GM19240 (cell line): ENCODE data around the gene SPNS3.

Experiments used
- DNase-seq: peaks from one replicate; pipeline ENCODE4 v3.0.0; 2011; ENCODE audit warnings: low spot score; ENCODE audit not compliant: insufficient read length

SPNS3 gene

DNA sequence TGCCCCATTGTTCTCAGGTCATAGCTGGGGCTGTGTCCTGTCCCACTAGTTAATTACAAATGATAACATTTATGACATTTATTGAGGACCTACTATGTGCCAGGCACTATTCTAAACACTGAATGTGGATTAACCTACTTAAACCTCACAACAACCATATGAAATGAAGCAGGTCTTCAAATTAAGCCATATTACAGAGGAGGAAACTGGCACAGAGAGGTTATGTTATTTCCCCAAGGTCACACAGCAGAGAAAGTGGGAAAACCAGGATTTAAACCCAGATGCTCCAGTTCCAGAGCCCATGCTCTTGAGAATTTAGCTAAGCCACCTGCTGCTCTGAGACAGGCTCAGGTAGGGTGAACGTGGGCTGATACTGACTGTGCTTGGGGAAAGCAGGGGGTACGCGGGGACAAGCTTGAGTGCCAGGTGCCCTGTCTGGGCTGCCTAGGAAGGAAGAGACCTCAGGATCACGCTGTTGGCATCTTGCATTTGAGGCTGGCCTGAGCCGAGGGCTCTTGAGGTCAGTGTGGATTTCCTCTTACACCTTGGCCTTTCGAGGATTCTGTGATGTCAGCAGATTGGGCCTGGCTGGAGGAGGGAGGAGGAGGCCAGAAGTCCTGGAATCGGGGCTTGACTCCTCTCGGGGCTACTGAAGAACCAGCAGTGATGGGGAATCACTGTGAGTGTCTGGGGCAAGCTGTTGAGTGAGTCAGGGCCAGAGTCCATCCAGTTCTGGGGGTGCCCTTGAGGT lies 73.8 kb downstream of the SPNS3 start:
- DNase-seq = no peak

- no peak for DNase-seq
These were observed 74.5 kb downstream of the SPNS3 start for GRCh38 chr17:4508207-4508606.

DNA sequence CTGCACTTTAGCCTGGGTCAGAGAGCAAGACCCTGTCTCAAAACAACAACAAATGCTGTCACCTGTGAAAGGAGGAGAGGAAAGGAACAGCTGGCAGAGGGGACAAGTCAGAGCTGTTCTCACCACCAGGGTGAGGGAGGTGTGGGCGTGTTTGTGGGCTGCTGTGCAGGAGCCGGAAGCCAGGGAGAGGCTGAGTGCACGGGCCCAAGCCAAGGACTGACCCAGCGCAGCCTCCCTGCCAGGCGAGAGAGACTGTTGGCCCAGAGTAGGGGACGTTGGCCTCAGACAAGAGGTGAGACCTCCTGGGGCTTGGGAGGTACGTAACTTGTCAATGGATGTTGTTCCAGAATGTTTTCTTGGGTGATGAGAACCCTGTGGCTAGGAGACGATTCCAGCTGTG lies 75.7 kb downstream of the SPNS3 start:
- DNase-seq = peak; percentile 49

DNA sequence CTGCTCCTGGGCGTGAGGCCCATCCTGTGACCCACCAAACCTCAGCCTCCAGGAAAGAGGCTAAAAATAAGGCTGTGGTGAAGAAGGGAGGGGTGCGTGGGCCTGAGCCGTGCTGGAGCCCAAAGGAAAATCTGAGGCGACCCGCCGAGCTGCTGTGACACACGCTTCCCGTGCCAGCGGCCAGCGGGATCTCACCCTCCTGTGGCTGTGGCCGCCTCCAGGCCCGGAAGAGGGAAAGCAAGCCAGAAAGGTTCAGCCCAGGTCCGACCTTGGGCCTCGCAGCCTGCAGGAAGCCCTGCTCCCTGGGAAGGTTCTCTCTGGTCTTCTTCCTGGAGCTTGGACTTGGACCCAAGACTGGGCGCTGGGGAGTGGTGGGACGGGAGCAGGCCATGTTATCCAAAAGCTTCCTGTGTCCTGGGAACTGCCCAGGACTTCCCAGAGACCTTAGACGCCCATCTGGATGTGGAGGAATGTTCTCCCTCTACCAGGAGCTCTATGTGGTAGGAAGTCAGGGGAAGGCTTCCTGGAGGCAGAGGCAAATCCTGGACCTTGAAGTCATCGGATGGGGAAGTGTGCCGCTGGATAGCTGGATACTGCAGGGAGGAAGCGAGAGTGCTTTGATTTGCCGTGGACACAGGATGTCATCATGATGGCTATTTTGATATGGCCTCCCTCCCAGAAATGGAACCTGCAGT lies 76.3 kb downstream of the SPNS3 start:
- DNase-seq = no peak

- no peak for DNase-seq
These were observed 76.8 kb downstream of the SPNS3 start for GRCh38 chr17:4510618-4510941.

DNA sequence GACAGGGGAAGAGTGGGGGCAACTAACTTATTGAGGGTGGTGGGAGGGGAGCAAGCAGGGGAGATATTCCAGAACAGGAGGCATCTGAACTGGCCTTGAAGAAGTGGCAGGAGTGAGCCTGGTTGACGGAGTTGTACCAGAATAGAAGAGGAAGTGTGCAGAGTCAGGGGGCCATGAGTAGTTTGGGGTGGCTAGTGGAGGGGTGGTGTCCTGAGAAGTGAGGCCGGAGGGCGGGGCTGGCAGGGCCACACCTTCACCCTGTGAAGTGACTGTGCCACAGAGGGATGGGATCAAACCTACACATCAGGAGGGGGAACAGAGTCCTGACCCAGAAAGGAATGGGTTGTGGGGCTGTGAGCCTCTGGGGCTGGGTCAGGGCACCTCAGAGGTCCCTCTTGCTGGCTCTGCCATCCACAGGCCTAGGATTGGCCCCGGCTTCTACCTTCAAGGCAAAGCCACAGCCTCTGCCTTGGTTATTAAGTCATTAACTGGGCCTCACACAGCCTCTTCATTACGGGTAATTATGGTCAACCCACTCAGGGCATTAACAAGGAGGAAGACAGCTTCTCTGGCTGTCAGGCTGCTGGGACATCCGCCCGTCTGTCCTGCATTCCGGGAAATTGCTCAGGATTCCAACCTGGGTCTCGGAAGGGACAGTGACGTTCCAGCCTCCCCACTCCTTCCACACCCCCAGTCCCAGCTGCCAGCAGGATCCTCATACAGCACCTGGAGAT lies 77.6 kb downstream of the SPNS3 start:
- no peak for DNase-seq

DNA sequence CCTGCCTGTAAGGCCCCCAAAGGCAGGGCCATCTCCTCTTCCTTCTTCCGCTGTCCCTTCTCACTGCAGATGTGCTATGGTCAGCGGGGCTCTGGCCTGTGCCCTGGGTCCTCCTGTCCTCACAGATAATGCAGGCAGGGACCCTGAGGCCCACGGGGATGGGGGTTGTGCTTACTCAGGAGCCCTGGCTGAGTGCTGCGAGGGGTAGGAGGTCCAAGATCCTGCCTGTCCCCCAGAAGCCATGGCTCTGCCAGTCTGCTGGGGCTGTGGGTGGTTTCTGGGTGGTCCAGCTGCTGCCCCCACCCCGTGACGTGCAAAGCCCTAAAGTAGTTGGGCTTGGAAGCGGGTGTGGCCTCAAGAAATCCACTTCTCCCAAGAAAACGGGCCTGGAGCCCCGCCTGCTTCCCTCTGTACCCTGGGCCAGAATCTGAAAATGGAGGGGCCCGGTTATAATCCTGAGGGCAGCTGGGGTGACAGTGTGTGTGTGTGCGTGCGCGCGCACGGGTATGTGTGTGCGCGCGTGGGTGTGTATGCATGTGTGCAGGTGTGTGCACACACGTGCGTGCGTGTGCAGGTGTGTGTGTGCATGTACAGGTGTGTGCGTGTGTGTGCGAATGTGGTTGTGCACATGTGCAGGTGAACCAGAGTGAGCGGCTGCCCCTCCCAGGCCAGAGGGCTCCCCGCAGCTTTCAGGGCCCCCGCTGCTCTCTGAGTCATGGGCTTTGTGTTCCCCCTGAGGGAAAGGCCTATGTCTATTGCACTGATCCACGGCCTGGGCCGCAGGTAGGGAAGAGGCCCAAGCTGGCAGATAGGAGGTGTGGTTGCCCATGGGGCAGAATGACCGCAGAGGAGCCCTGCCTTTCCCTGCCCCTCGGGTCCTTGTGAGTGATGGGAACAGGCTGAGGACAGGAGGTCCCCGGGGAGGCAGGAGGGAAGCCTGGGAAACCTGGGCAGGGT lies 78.7 kb downstream of the SPNS3 start:
- DNase-seq = no peak

GRCh38 chr17:4513113-4514032 lies 79.6 kb downstream of the SPNS3 start:
- DNase-seq = no peak

DNA sequence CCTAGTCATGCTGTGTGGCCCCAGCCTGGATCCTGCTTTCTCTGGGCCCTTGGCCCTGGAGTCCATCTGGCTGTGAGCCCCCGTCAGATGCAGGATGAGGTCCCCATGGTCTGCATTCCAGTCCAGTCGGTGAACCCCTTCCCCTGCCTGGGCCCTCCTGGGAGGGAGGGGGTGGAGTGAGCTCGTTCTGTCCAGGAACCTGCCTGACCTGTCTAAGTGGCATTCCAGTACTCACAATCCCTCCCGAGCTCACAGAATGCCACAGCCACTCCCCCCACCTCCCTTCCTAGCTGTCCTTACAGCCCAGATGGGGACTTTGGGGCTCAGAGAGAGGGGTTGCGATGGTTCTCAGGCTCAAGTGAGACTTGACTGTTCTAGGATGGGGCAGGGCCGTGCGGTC lies 80.5 kb downstream of the SPNS3 start:
- DNase-seq = no peak

- DNase-seq = no peak
These were observed 81.0 kb downstream of the SPNS3 start for GRCh38 chr17:4514779-4515178.

- DNase-seq = no peak
These were observed 81.8 kb downstream of the SPNS3 start for GRCh38 chr17:4515501-4515900.

DNA sequence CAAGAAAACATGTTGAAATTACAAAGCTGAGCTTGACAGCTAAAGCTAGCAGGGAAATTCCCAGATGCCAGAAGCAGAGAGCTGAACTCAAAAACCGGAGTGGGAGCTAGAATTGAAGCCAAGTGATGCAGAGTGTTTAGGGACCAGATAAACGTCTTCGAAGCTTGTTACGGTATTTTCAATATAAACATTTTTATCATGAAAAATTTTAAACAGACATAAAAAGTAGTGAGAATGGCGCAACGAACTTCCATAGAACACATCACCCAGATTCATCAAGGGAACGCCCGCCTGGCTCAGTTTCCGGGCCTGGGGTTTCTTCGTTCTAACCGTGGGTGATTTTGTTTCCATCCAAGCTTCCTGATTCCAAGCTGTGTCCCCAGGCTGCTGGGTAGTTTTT lies 83.0 kb downstream of the SPNS3 start:
- no peak for DNase-seq

DNA sequence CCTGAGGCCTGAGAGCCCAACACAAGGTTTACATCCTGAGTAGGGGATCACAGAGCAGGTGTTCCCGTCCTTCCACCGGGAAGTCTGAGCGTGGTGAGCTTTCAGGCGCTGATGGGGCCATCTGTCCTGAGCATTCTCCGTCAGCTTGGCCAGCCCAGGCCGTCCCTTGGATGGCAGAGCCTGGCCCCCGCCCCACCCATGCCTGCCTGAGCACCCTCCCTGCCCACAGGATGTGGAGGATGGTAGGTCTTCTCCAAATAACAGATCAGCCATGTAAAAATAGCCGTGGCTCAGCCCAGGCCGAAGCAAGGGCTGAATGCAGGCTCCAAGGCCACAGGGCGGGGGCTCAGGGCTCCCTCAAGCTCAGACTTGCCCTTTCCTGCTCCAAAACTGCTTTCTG lies 85.2 kb downstream of the SPNS3 start:
- no peak for DNase-seq

DNA sequence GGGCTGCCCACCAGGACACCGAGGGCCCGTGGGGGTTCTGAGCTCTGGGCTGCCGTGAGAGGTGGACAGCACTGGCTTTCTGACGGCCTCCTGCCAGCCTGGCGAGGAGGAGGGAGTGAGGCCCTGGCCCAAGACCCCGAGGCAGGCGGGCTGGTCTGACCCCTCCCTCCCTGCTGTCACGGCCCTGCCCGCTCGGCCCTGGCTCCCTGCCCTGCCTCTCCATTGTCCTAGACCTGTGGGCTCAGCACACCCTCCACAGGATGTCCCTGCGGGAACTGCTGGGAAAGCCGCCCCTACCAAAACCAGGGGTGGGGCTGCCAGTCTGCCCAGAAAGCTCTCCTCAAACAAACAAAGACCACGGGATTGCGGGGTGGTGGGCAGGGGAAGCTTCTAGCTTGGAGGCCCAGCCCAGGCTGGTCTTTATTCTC lies 85.6 kb downstream of the SPNS3 start:
- DNase-seq = no peak

DNA sequence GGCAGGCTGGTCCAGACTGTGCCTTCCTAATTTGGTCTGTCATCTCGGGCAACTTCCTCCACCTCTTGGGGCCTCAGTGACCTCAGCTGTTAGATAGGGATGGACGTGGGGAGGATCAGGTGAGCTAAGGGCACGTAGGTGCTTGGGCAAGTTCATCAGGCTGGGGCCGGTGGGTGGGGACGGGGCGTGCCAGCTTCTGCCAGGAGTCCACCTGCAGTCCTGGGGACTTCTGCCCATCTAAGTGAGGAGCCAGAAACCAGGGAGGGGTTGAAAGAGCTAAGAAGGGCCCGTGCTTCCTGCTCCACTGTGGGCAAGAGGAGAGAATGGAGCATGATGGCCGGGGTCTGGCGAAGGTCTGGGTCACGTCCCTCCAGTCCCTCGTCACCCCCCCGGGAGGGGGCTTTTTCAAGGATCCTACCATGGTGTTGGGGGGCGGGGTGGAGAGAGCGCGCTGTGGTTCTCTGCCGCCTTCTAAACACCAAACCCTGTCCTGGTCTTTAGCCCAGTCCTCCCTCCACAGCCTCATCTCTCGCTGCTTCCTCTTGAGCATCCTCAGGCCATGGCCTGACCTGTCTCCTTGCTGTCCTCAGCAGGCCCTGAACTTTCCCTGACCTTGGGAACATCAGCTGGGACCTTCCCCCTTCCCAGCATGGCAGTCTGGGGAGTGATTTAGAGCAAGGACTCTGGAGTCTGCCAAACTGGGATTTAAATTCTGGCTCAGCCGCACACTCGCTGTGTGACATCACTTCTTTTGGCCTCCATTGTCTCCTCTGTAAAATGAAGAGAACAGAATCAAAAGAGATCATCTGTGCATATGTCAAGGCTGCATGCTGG lies 86.5 kb downstream of the SPNS3 start:
- no peak for DNase-seq

DNA sequence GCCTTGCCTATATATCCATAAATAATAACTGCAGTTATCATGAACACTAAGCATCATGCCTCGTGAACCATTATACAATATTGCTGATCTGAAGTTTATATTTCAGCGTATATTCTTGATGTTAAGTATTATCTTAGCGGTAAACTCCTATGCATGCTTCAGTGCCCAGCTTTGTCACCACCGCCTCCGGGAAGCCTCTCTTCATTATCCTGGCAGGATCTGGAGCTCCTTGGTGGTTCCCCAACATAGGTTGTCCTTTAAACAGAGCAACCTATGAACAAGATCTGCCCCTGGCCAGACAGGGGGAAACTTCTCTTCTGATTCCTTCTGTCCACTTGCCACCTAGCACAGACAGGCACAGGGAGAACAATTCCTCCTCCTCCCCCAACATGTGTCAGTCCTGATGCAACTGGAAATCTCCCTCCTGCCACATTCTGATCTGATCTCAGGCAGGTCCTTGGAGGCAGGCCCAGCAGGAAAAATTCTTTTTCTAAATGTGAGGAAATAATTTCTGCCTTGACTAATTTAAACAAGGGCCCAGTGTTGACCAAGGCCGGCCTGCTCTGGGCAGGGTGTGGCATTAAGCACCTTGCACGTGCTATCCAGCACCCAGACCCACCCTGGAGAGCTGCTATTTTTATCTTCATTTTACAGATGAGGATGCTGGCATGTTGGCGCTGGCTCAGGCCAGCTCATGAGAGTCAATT lies 87.3 kb downstream of the SPNS3 start:
- DNase-seq = no peak

GRCh38 chr17:4522661-4523060 lies 88.9 kb downstream of the SPNS3 start:
- DNase-seq = no peak

- no peak for DNase-seq
These were observed 90.2 kb downstream of the SPNS3 start for GRCh38 chr17:4523946-4524345.
